HG03457 (cell line): ENCODE measurements around the gene HTT.
A peak's percentile ranks its signal among the peaks of the same experiment; 100 is the strongest.

ENCODE experiments used
- ATAC-seq: cut with Tn5 transposase; IDR thresholded peaks from one replicate; pipeline ENCODE4 v1.9.1; 2021; ENCODE audit warnings: moderate number of reproducible peaks; ENCODE audit not compliant: unreplicated experiment

The HTT gene

DNA sequence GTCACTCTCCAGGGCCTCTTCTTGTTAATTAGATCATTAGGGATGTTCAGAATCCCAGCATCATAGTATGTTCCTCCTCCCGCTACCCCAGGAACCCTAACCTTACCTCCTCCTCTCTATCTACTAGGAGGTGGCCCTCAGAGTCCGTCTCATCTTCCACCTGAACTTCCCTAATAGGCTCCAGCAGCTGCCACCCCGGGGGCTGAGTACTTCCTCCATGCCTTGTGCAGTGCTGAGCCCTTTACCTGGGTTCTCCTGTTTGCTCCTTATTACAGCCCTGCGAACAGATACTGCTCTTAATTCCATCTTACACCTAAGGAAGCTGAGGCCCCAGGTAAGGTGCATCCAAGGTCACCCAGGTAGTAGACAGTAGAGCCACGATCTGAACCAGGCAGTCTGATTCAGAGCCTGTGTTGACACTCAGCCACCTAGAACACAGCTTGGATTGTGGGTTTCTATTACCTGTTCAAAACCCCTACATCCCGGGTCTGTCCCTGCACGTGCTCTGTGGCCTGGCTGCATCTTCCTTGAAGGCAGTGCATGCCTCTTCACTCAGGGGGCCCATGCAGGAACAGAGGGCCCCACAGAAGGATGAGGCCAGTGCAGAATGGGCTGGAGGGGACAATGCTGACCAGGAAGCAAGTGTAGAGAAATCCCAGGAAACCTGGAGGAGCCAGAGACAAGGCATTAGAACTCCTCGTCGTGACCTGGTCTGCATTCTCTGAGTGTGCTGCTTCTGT lies 123.1 kb downstream of the HTT start:
- ATAC-seq: no peak

DNA sequence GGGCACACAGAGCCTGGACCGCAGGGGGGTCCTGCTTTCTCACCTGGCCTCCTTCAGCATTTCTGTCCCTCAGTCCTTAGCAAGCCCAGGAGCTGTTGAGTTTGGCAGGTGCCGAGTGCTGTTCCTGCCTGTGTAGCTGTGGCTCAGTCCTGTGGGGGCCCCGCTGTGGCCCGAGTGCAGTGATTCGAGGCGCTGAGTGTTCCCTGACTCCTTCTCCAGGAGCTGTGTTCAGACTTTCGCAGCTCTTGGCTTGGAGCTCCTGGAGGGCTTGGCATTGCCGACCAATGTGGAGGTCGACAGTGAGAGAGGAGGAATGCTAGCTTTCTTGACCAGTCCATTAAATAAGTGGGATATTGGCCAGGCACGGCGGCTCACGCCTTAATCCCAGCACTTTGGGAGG lies 124.4 kb downstream of the HTT start:
- no peak for ATAC-seq

DNA sequence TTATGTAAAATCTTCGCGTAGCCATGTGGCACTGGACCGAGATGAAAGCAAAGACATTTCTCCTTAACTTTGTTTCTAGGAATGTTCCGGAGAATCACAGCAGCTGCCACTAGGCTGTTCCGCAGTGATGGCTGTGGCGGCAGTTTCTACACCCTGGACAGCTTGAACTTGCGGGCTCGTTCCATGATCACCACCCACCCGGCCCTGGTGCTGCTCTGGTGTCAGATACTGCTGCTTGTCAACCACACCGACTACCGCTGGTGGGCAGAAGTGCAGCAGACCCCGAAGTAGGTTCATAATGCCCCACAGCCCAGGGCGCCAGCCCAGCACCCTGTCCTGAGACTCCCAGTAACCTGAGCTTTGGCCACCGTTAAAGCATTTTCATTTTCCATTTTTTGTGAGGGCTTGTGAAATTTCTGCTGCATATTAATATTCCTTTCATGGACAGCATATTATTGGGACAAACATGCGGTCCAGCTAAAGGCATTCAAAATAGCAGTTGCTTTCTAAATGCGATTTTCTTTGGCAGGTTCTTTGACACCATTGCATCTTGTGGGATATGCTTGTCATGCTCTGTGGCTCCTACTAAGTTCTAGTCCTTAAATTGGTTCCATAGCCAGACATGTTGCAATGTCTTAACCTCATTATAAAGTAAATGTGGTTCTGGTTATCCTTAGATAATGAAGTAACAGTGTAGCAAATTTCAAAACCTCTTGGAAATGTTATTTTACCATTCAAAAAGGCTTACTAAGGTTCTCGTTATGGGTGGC lies 125.4 kb downstream of the HTT start:
- ATAC-seq: no peak

DNA sequence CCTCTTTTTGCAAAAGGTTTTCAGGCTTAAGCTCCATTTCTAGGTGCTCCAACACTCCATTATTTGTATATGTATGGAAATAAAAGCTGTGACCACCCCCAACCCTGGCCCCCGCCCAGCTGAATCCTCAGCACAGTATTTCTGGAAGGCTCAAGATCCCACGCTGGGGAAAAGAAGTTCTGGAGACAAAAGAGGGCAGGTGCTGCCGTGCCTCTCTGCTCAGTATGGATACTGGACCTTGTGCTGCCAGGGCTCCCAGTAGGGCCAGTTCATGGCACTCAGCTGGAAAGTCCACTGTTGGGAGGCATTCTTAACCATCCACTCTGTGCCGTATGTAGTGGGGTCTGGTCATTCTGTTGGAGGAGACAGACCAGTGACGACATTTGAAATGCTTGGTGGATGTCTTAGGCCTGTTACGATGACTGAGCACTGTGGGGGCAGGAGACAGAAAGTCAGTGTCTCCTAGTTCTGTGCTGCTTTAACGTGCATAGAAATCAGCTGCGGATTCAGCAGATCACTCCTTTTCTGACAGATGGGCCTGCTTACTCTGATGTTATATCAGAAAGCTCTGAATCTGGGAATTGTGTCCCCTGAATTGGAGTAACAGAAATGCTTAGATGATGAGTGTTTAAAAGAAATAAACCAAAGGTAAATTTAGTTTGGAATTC lies 126.1 kb downstream of the HTT start:
- ATAC-seq: no peak

GRCh38 chr4:3201718-3202702 lies 127.5 kb downstream of the HTT start:
- ATAC-seq: peak; percentile 38

DNA sequence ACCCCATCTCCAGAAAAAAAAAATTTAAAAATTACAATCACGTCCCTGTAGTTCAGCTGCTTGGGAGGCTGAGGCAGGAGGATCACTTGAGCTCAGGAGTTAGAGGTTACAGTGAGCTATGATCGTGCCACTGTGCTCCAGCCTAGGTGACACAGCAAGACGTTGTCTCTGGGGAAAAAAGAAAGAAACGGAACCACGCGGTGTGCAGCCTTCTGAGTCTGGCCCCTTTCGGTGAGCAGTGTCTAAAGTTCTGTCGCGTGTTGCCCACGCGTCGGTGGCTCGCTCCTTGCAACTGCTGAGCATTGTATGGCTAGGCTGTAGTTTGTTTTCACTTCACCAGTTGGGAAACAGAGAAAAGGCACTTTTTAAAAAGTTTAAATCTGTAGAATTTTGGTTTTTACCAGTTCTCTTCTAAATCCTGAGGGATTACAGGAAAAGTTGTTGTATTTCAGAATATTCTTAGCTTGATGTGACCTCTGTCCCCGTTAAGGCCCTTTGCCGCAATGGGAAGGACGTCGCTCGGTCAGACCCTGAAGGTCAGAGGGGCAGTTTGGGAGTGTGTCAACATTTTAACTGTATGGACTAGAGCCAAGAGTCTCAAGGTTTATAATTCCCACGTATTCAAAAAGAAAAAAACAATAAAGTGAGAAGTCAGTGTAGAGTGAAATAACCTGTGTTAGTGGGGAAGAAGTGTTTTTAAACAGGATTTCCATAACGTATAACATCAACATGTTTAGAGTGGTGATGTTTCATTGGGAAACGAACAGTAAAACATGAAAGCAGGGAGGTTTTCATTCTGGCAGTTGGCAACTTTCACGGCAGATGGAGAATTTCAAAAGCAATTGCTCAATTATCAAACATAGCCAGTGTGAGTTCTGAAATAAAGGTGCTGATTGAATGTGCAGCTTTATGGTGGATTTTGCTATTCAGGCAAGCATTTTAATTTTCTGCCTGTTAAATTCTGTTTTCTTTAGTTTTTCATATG lies 128.6 kb downstream of the HTT start:
- ATAC-seq: no peak

DNA sequence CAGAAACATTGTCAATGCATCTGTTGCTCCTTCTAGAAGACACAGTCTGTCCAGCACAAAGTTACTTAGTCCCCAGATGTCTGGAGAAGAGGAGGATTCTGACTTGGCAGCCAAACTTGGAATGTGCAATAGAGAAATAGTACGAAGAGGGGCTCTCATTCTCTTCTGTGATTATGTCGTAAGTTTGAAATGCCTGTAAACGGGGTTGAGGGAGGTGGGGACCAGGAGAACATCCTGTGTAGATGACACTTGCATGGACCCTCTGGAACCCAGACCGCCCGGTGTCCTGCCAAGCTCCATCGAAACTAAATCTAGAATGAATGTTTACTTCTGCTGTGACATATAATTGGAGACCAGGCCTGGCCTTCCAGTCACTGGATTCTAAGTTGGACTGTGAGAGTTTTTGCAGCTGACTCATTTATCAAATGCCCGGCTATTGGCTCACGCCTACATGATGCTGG lies 129.5 kb downstream of the HTT start:
- ATAC-seq: no peak

GRCh38 chr4:3205995-3206394 lies 131.5 kb downstream of the HTT start:
- ATAC-seq: no peak

GRCh38 chr4:3206439-3207100 lies 132.1 kb downstream of the HTT start:
- ATAC-seq: no peak

DNA sequence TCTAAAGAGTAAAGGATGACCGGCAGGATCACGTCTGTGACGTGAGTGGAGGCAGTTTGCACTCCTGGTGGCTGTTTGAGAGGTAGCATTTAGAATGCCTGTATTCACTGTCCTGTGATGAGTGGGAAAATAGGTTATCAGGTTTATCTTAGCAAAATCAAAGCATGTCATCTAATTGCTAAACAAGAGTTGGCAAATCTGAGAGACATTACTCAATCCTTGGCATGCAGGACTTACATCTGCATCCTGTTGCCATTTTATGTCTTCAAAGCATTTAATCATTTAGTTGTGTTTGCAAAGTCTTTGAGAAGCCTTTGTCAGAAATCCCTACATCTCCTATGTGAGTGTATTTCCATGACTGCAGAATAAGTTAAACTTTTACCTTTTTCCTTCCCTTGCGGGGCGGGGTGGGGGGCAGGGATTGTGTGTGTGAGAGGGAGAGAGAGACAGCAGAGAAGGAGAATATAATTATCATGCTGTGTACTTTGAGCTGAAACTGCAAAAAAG lies 133.1 kb downstream of the HTT start:
- ATAC-seq: no peak

- ATAC-seq: no peak
These were observed 134.3 kb downstream of the HTT start for GRCh38 chr4:3208826-3209225.

GRCh38 chr4:3209551-3210325 lies 135.3 kb downstream of the HTT start:
- ATAC-seq: no peak

GRCh38 chr4:3210467-3210866 lies 136.0 kb downstream of the HTT start:
- no peak for ATAC-seq

GRCh38 chr4:3211866-3212265 lies 137.4 kb downstream of the HTT start:
- ATAC-seq: no peak

- no peak for ATAC-seq
These were observed 138.1 kb downstream of the HTT start for GRCh38 chr4:3212391-3213105.

DNA sequence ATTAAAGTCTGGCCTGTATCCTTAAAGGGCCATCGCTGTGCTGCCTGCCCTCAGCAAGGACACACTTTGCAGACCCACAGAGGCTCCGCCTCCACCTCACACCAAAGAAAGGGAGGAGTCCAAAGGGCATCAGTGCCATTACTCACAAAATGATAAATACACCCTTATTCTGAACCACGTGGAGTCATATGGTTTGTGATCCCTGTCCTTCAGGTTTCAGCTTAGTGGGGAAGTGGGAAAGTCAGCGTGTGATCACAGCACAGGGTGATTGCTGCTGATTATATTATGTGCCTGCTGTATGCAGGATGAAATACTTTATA lies 138.6 kb downstream of the HTT start:
- no peak for ATAC-seq

GRCh38 chr4:3213661-3214250 lies 139.3 kb downstream of the HTT start:
- ATAC-seq: no peak
